Transverse colon (tissue), 4 donors: ENCODE data around the gene CAPN12.

Source experiments
- POLR2A ChIP-seq: fragments of 450-650 bp; IDR thresholded peaks from one replicate; pipeline ENCODE4 v1.6.1; 2016; ENCODE audit warnings: antibody characterized with exemption, mild to moderate bottlenecking, moderate library complexity
- POLR2AphosphoS5 ChIP-seq, 3 donors: sonication (generic); formaldehyde crosslinking; IDR thresholded peaks; one replicate each; pipeline ENCODE4 v1.6.1; 2016; ENCODE audit warnings: antibody characterized with exemption in 3 of 3
- TF ChIP-seq, protein P1 (sequence below), 5 experiments: fragments of 200-600 bp in 3 of 5; fragments of 450-650 bp in 2 of 5; sonication (generic) in 3 of 5; IDR thresholded peaks; 1 replicate in 2 of 5; 2 replicates in 3 of 5; pipeline ENCODE4 v1.5.1; 2016 to 2017; ENCODE audit warnings: antibody characterized with exemption in 5 of 5, inconsistent platforms in 3 of 5, mild to moderate bottlenecking in 2 of 5, moderate library complexity in 1 of 5

DNA sequence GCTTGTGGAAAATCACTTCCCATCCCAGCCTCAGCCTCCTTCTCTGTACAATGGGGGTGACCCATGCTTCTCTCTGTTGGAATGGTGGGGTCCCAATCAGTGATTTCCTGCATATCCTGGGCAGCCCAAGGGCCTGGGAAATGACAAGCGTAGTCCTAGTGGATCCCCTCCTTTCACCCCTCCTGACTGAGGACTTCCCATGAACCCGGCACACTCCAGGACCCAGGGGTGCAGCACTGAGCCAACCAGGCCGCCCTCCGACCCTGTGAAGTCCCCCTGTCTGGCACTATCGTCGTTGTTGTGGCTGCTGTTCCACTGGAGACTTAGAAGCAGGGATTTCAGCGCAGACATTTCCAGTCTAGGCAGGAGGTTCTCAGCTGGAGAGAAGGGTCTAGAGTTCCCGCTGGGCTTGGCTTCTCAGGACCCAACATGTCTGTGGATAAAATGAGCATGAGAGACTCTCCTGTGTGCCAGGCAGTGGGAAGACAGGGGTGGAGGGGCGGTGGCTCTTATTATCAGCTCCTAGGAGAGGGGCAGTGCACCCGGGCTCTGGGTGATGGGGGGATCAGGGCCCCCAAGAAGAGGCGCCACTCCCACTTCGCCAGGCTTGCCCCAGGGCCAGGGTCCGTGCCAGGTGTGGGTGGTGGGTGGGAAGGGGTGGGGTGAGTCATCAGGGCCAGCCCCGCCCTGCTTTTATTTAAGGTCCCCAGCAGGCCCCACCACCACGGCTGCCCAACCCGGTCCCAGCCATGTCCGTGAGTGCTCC is 44.4 kb upstream of the CAPN12 start, which contains the start of gene LGALS7B:
- TF ChIP-seq POLR2AphosphoS5 (IDR thresholded peaks at IDR 0.05) (no peak), POLR2A (no peak)
- TF ChIP-seq, protein P1, sequence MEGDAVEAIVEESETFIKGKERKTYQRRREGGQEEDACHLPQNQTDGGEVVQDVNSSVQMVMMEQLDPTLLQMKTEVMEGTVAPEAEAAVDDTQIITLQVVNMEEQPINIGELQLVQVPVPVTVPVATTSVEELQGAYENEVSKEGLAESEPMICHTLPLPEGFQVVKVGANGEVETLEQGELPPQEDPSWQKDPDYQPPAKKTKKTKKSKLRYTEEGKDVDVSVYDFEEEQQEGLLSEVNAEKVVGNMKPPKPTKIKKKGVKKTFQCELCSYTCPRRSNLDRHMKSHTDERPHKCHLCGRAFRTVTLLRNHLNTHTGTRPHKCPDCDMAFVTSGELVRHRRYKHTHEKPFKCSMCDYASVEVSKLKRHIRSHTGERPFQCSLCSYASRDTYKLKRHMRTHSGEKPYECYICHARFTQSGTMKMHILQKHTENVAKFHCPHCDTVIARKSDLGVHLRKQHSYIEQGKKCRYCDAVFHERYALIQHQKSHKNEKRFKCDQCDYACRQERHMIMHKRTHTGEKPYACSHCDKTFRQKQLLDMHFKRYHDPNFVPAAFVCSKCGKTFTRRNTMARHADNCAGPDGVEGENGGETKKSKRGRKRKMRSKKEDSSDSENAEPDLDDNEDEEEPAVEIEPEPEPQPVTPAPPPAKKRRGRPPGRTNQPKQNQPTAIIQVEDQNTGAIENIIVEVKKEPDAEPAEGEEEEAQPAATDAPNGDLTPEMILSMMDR (IDR thresholded peaks at IDR 0.05) = no peak
